Right kidney (tissue), 9 donors: ENCODE measurements around the gene ZFP82.

ENCODE experiments used
- DNase-seq: peaks from one replicate; pipeline ENCODE4 v3.0.0-alpha.2; 2016
- long read RNA-seq, 8 donors: transcript quantifications; one replicate each; lab custom pipeline, GENCODE V29; 2026

The ZFP82 gene
- long read RNA-seq, donor 1, full-length matches to known transcripts: 6 of 6 reads
- long read RNA-seq, donor 1, partial matches to known transcripts: 0 of 6 reads
- long read RNA-seq, donor 1, other reads (novel, unspliced or antisense): 0 of 6 reads
- long read RNA-seq, donor 2, full-length matches to known transcripts: 5 of 5 reads
- long read RNA-seq, donor 2, partial matches to known transcripts: 0 of 5 reads
- long read RNA-seq, donor 2, other reads (novel, unspliced or antisense): 0 of 5 reads
- long read RNA-seq, donor 3, full-length matches to known transcripts: 6 of 6 reads
- long read RNA-seq, donor 3, partial matches to known transcripts: 0 of 6 reads
- long read RNA-seq, donor 3, other reads (novel, unspliced or antisense): 0 of 6 reads
- long read RNA-seq, donor 4, full-length matches to known transcripts: 9 of 9 reads
- long read RNA-seq, donor 4, partial matches to known transcripts: 0 of 9 reads
- long read RNA-seq, donor 4, other reads (novel, unspliced or antisense): 0 of 9 reads
- long read RNA-seq, donor 5, full-length matches to known transcripts: 6 of 6 reads
- long read RNA-seq, donor 5, partial matches to known transcripts: 0 of 6 reads
- long read RNA-seq, donor 5, other reads (novel, unspliced or antisense): 0 of 6 reads
- long read RNA-seq, donor 6, full-length matches to known transcripts: 4 of 4 reads
- long read RNA-seq, donor 6, partial matches to known transcripts: 0 of 4 reads
- long read RNA-seq, donor 6, other reads (novel, unspliced or antisense): 0 of 4 reads
- long read RNA-seq, donor 7: 0 reads
- long read RNA-seq, donor 8, full-length matches to known transcripts: 7 of 7 reads
- long read RNA-seq, donor 8, partial matches to known transcripts: 0 of 7 reads
- long read RNA-seq, donor 8, other reads (novel, unspliced or antisense): 0 of 7 reads

DNA sequence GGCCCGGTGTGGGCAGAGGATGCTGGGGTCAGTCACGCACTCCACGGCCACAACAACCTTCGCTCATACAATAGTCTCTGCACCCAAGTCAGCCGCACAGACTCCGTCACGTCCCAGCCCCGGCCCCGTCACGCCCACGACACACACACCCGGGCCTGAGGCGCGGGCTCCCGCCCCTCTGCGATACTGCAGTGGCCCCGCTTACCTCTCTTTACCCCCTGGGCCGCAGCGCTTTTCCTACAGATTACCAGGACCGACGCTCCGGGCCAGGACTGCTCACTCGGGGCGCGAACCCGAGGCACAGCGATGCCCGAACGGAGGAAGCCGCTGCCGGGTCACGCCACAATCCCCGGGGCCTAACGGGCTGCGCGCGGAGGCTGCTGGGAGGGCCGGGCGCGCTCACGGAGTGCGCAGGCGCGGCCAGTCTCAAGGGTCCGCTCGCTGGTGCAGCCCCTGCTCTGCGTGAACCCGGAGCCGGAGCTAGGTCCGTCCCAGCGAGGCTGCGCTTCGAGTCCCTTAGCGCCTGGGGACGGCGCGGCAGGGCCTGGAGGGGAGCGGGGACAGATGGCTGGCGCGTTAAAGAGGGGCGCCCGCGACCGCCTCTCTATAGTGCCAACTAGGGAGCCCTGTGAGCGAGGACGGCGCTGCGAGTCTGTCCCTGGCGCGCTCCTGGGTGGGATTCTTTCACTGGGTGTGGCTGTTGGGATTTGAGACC is at the start of gene ZFP82:
Gene ZFP82 (minus strand): TSS at position 358 of the 715 bp plus-strand sequence. CDS start 8,855 bp downstream, outside the sequence.
- peak; percentile 98 for DNase-seq

- DNase-seq: no peak
Observed at GRCh38 chr19:36460046-36460445, 41.6 kb upstream of the ZFP82 start.

DNA sequence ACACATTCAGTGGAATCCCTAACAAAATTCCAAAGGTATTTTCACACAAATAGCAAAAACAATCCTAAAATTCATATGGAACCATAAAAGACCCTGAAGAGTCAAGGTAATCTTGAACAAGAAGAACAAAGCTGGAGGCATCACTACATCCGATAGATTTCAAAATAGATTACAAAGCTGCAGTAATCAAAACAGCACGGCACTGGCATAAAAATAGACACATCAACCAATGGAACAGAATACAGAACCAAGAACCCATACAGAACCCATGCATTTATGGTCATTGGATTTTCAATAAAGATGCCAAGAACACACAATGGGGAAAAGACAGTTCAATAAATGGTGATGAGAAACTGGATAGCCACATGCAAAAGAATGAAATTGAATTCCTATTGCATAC is 38.4 kb upstream of the ZFP82 start:
- DNase-seq: no peak

GRCh38 chr19:36449059-36449670 is 30.7 kb upstream of the ZFP82 start:
- DNase-seq: no peak

- no peak for DNase-seq
Observed at GRCh38 chr19:36441339-36441738, 22.9 kb upstream of the ZFP82 start.

DNA sequence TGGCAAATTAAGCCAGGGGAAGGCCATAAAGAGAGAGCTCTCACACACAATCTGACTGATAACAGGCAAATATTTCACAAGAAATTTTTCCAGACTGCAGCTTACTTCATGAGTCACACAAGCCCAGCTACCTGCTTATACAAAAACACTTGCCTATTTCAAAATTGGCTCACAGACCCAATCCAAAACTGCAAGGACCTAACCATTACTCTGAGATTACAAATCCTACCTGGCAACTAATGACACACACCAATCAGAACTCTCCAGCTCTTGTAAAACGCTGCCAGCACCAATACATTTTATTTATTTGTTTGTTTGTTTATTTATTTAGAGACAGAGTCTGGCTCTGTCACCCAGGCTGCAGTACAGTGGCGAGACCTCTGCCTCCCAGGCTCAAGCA is 18.1 kb upstream of the ZFP82 start:
- no peak for DNase-seq

GRCh38 chr19:36423925-36424324 is 5.5 kb upstream of the ZFP82 start:
- no peak for DNase-seq

DNA sequence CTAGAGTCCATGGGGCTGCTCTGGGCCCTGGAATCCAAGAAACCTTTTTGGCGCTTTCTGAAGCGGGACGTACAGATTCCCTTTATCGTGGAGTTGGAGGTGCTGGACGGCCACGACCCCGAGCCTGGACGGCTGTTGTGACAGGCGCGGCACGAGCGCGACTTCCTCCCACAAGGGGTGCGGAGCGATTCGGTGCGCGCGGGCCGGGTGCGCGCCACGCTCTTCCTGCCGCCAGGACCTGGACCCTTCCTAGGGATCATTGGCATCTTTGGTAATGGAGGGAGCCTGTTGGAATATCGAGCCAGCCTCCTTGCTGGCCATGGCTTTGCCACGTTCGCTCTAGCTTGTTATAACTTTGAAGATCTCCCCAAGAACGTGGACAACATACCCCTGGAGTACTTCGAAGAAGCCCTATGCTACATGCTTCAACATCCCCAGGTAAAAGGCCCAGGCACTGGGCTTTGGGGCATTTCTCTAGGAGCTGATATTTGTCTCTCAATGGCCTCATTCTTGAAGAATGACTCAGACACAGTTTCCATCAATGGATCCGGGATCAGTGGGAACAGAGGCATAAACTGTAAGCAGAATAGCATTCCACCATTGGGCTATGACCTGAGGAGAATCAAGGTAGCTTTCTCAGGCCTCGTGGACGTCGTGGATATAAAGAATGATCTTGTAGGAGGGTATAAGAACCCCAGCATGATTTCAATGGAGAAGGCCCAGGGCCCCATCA is 3.5 kb upstream of the ZFP82 start:
- peak; percentile 86 for DNase-seq

DNA sequence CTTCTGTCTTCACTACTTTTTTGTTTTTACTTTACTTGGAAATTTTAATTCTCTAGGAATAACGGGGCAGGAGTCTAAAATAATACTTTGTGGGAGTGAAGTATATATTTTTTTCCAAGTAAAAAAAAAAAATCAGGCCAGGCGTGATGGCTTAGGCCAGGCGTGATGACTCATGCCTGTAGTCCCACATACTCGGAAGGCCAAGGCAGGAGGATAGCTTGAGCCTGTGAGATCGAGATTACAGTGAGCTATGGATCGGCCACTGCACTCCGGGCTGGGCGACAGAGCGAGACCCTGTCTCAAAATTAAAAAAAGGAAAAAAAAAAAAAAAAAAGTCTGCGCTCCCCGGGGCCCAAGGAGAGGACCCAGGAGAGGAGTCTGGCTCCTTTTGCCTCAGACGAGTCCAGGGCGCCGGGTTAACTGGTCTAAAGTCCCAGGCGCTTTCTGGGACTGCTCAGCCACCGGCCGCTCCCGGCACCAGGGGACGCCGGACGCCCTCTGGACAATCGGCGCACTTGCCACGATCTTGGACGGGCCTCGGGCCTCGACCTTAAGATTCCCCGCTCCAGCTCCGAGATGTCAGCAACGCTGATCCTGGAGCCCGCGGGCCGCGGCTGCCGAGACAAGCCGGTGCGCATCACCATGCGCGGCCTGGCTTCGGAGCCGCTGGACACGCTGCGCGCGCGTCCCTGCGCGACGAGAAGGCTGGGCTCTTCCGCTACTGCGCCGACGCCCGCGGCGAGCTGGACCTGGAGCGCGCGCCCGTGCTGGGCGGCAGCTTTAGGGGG is 2.7 kb upstream of the ZFP82 start:
- DNase-seq: no peak

- no peak for DNase-seq
Observed at GRCh38 chr19:36417752-36418286, 625 bp downstream of the ZFP82 start.

DNA sequence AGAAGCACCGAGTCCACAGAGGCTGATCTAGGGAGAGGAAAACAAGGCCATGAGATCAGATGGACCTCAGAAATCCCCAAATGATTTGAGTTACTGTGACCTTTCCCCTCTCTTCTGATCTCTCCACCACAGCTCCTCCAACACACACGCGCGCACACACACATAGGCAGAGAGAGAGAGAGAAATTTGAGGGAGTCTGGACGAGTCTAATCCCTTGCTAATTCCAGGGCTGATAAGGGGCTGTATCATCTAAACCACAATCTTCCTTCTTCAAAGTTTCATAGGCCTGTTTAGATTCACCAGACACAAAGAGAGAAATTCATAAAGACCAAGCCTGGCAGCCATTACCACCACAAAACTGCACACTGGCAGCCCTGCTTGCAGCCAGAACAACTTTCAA is 8.6 kb downstream of the ZFP82 start:
- DNase-seq: no peak

DNA sequence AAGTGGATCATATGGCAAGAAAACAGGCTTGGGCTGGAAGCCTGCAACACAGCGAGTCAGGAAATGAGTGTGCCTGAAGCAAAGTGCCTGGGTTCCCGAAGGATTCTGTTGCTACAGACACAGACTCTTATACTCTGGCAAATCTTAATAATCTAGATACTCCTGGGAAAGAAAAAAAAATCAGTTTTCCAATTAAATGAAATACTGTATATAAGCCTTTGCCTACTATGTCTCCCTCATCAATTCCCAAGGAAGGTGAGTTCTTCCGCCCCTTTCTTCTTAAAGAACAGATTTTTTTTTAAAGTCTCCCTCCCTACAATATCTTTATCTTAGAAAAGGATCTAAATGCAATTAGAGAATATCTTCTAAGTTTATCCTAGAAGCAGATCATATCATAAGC is 10.3 kb downstream of the ZFP82 start:
- no peak for DNase-seq

DNA sequence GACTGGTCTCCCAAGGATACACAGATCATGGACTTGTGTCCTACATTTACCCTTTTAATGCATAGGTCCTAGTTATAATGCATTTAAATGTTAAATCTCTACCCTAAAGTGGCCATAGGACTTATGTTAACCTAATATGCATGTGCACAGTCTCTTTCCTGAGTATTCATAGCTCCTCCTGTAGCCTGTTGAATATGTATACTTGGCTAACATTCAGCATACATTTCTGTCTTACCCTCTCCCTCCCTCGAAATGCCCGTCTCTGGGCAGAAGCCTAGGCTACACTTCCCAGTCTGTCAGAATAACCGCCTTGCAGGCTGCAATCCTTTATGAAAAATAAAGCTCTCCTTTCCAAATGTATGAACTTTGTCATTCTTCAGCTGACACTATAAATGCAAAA is 13.9 kb downstream of the ZFP82 start:
- DNase-seq: no peak

DNA sequence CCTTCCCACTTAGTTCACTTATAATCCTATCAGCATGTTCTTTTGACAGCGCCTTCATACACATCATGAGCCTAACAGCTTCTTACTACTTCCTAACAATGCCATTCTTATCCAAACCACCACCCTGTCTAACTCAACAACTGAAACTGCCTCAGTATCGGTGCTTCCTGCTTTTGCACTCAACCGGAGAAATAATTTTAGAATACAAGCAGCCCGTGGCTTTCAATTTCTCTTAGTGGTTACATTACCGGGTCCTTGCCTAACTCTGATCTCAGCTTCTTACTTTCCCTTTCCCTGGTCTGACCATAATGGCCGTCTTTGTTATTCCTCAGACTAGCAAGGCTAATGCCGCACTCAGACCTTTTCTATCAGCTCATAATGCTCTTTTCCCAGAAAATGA is 17.0 kb downstream of the ZFP82 start:
- no peak for DNase-seq

GRCh38 chr19:36398571-36398970 is 19.9 kb downstream of the ZFP82 start:
- DNase-seq: no peak

- no peak for DNase-seq
Observed at GRCh38 chr19:36392916-36393673, 25.3 kb downstream of the ZFP82 start.

GRCh38 chr19:36379510-36379819 is 39.0 kb downstream of the ZFP82 start:
- DNase-seq: no peak

GRCh38 chr19:36378625-36379509 is 39.6 kb downstream of the ZFP82 start, which contains the start of gene ZFP14:
ZFP14 (minus strand) TSS chr19:36379201; CDS start chr19:36367892, 11,309 bp downstream.
- DNase-seq: peak; percentile 98
